Measurements from ENCODE around the gene CSNK1D. TPM values are rescaled to one million over a fixed set of nuclear protein-coding genes. Genes with fewer than 3 reads are reported as not detected.

The CSNK1D gene
- polyA plus RNA-seq, 4 donors: 111 to 148 (median 137) TPM

DNA sequence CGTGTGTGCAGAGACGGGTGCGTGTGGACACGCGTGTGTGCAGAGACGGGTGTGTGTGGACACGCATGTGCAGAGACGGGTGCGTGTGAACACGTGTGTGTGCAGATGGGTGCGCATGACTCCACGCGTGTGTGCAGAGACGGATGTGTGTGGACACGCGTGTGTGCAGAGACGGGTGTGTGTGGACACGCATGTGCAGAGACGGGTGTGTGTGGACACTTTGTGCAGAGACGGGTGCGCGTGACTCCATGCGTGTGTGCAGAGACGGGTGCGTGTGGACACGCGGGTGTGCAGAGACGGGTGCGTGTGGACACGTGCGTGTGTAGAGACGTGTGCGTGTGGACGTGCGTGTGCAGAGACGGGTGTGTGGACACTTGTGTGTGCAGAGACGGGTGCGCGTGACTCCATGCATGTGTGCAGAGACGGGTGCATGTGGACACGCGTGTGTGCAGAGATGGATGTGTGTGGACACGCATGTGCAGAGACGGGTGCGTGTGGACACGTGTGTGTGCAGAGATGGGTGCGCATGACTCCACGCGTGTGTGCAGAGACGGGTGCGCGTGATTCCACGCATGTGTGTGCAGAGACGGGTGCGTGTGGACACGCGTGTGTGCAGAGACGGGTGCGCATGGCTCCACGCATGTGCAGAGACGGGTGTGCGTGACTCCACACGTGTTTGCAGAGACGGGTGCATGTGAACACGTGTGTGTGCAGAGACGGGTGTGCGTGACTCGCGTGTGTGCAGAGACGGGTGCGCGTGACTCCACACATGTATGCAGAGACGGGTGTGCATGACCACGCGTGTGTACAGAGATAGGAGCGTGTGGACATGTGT is 45.5 kb upstream of the CSNK1D start:
- Histone ChIP-seq H3K27me3 (ENCODE audit: control insufficient read depth in 3 of 3, insufficient read depth in 3 of 3, low read length in 3 of 3) (peaks cover 0 to 3% (median 0%) of the 10 kb centered on the region in 3 donors), H3K9me3 (ENCODE audit: control insufficient read depth in 2 of 2, insufficient read depth in 1 of 2, low read depth in 1 of 2, low read length in 1 of 2) (peaks cover 0 to 3% of the 10 kb centered on the region in 2 donors), H3K36me3 (ENCODE audit: control insufficient read depth in 3 of 3, insufficient read depth in 2 of 3, low read depth in 1 of 3, low read length in 3 of 3) (peaks cover 0 to 7% (median 0%) of the 10 kb centered on the region in 3 donors), H3K4me1 (ENCODE audit: control insufficient read depth in 3 of 3, insufficient read depth in 2 of 3, low read depth in 1 of 3, low read length in 2 of 3) (peaks cover 0 to 33% (median 0%) of the 10 kb centered on the region in 3 donors), H3K4me3 (ENCODE audit: low read depth in 1 of 3, low read length in 3 of 3) (no peak overlapping the region), H3K27ac (ENCODE audit: low read depth in 1 of 3, low read length in 2 of 3) (no peak overlapping the region)
- FAIRE-seq: no peak
- no peak for DNase-seq
- WGBS, 3 donors: 96 to 97% (median 96%) methylated on average over 76 of the region's 76 CpGs

DNA sequence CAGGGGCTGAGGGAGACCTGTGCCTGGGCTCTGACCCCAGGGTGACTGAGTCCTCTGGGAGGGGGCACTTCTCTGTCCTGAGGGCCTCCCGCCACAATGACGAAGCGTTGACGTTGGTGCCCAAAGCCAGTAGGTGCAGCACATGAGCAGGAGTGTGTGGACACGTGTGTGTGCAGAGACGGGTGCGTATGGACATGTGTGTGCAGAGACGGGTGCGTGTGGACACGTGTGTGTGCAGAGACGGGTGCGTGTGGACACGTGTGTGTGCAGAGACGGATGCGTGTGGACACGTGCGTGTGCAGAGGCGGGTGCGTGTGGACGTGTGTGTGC is 44.6 kb upstream of the CSNK1D start:
- H3K27me3 ChIP-seq (ENCODE audit: control insufficient read depth in 3 of 3, insufficient read depth in 3 of 3, low read length in 3 of 3): peaks cover 0 to 3% (median 0%) of the 10 kb centered on the region in 3 donors
- H3K9me3 ChIP-seq (ENCODE audit: control insufficient read depth in 2 of 2, insufficient read depth in 1 of 2, low read depth in 1 of 2, low read length in 1 of 2): peaks cover 0 to 3% of the 10 kb centered on the region in 2 donors

DNA sequence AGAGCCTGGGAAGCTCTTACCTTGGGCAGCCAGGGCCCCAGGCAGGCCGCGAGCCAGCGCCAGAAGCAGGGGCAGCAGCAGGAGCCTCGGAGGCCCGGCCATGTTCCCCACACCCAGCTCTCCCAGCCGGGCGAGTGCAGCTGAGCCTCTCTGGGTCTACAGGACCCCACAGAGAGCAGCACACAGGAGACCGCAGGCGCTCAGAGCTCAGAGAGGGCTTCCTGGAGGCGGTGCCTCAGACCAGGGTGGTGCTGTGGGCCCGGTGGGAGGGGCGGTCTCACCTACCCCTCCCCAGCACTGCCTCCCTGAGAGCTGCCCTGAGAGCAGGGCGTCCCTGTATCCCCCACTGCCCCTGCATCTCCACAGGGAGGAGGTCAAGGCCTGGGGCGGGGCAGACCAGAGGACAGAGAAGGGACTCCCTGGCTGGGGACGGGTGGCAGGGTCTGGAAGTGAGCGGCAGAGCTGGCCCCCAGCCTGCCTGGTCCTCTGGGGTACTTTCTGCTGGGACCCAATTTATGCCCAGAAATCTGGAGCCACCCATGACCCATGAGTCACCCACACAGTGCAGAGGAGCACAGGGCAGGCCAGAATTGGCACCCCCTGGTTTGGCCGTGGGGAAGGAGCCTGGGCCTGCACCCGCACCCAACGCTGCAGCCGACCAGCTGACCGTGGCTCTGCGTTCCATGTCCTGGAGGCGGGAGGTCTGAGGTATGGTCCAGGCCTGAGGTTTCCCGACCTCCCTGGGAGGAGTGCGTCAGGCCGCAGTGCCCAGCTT is 44.1 kb upstream of the CSNK1D start, which contains the start of gene CD7:
CD7 (minus strand) TSS at position 215 of the 775 bp plus-strand sequence; CDS start at position 102, 113 bp downstream.
- Histone ChIP-seq H3K4me3 (ENCODE audit: low read depth in 1 of 3, low read length in 3 of 3) (peak within 1 kb of the TSS; percentile 1 to 51 (median 27)), H3K27me3 (ENCODE audit: control insufficient read depth in 3 of 3, insufficient read depth in 3 of 3, low read length in 3 of 3) (peaks cover 0 to 3% (median 0%) of the 10 kb centered on the region in 3 donors), H3K36me3 (ENCODE audit: control insufficient read depth in 3 of 3, insufficient read depth in 2 of 3, low read depth in 1 of 3, low read length in 3 of 3) (peaks cover 0 to 7% (median 0%) of the 10 kb centered on the region in 3 donors), H3K4me1 (ENCODE audit: control insufficient read depth in 3 of 3, insufficient read depth in 2 of 3, low read depth in 1 of 3, low read length in 2 of 3) (peaks cover 0 to 33% (median 0%) of the 10 kb centered on the region in 3 donors), H3K9me3 (ENCODE audit: control insufficient read depth in 2 of 2, insufficient read depth in 1 of 2, low read depth in 1 of 2, low read length in 1 of 2) (peaks cover 0 to 3% of the 10 kb centered on the region in 2 donors), H3K27ac (ENCODE audit: low read depth in 1 of 3, low read length in 2 of 3) (peak within 1 kb of the TSS in 2 of 3 donors; percentile 27 to 66)
- WGBS, 3 donors: 70 to 79% (median 75%) methylated on average over 25 to 26 of the region's 26 CpGs
- peak in 1 of 2 donors; percentile 51 for DNase-seq
- FAIRE-seq: no peak

More for the DNA sequence above, 44.6 kb upstream of the CSNK1D start:
- no peak overlapping the region for H3K4me3 ChIP-seq (ENCODE audit: low read depth in 1 of 3, low read length in 3 of 3)
- peaks cover 0 to 7% (median 0%) of the 10 kb centered on the region in 3 donors for H3K36me3 ChIP-seq (ENCODE audit: control insufficient read depth in 3 of 3, insufficient read depth in 2 of 3, low read depth in 1 of 3, low read length in 3 of 3)
- DNase-seq: no peak
- WGBS, 3 donors: 95 to 97% (median 96%) methylated on average over 18 to 20 of the region's 20 CpGs
- no peak overlapping the region for H3K27ac ChIP-seq (ENCODE audit: low read depth in 1 of 3, low read length in 2 of 3)
- H3K4me1 ChIP-seq (ENCODE audit: control insufficient read depth in 3 of 3, insufficient read depth in 2 of 3, low read depth in 1 of 3, low read length in 2 of 3): peaks cover 0 to 33% (median 0%) of the 10 kb centered on the region in 3 donors
- FAIRE-seq: no peak

DNA sequence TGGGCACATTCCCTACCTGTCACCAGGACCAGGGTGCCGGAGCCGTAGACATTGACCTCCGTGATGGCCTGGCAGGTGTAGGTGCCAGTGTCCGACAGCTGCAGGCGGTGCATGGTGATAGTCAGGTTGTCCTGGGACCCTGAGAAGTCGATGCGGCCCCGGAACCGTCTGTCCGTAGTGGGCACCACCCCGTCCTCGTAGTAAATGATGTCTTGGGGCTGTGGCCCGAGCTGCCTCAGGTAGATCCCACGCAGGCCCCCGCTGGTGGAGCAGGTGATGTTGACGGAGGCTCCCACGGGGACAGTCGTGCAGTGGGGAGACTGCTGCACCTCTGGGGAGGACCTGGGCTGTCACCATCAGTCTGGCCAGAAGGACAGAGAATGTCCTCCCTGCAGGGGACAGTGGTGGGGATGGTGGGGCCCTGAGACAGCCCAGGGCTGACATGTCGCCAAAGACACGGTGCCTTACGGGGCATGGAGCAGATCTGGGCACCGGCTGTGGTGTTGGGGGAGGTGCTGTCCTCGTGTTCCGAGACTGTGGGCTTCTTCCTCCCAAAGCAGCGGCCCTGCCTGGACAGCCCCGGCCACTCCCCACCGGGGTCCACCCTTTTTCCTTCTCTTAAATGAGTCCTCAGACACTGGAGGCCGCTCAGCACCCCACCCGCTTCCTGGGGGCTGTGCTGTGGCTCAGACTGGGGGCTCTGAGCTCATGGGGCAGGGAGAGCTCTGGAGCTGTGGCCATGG is 43.3 kb upstream of the CSNK1D start:
- peaks cover 0 to 3% (median 0%) of the 10 kb centered on the region in 3 donors for H3K27me3 ChIP-seq (ENCODE audit: control insufficient read depth in 3 of 3, insufficient read depth in 3 of 3, low read length in 3 of 3)
- peaks cover 0 to 3% of the 10 kb centered on the region in 2 donors for H3K9me3 ChIP-seq (ENCODE audit: control insufficient read depth in 2 of 2, insufficient read depth in 1 of 2, low read depth in 1 of 2, low read length in 1 of 2)
- H3K36me3 ChIP-seq (ENCODE audit: control insufficient read depth in 3 of 3, insufficient read depth in 2 of 3, low read depth in 1 of 3, low read length in 3 of 3): peaks cover 0 to 3% (median 0%) of the 10 kb centered on the region in 3 donors
- peak overlapping the region; percentile 1 to 51 (median 27) for H3K4me3 ChIP-seq (ENCODE audit: low read depth in 1 of 3, low read length in 3 of 3)
- no peak for FAIRE-seq
- WGBS, 3 donors: 59 to 70% (median 67%) methylated on average over 26 to 29 of the region's 29 CpGs
- peak overlapping the region in 2 of 3 donors; percentile 27 to 66 for H3K27ac ChIP-seq (ENCODE audit: low read depth in 1 of 3, low read length in 2 of 3)
- no peak for DNase-seq
- peaks cover 0 to 33% (median 0%) of the 10 kb centered on the region in 3 donors for H3K4me1 ChIP-seq (ENCODE audit: control insufficient read depth in 3 of 3, insufficient read depth in 2 of 3, low read depth in 1 of 3, low read length in 2 of 3)

DNA sequence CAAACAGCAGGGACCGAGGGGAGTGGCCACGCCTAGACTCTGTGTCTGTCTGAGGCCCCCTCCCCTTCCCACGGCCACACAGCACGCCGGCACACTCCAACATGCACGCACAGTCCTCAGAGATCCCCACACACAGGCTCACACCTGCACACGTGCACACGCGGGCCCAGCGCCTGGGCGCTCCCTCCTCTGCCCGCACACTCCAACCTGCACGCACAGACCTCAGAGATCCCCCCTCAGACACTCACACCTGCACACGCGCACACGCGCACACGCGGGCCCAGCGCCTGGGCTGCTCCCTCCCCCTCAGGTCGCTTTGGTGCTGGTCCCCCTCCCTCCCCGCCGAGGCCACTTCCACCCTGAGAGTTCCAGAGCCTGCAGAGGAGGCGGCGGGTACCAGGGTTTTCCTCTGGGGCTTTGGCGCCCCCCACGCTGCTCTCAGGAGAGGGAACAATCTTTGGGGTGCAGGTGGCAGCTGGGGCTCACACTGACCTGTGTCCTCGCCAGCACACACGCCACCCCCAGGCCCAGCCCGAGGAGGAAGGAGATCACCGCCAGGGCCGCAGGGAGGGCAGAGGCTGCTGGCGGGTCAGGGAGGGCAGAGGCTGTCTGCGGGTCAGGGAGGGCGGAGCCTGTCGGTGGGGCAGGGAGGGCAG is 42.3 kb upstream of the CSNK1D start:
- DNase-seq (peak in 1 of 2 donors; percentile 39), FAIRE-seq (no peak)
- Histone ChIP-seq H3K9me3 (ENCODE audit: control insufficient read depth in 2 of 2, insufficient read depth in 1 of 2, low read depth in 1 of 2, low read length in 1 of 2) (peaks cover 0 to 3% of the 10 kb centered on the region in 2 donors), H3K36me3 (ENCODE audit: control insufficient read depth in 3 of 3, insufficient read depth in 2 of 3, low read depth in 1 of 3, low read length in 3 of 3) (peaks cover 0 to 2% (median 0%) of the 10 kb centered on the region in 3 donors), H3K27me3 (ENCODE audit: control insufficient read depth in 3 of 3, insufficient read depth in 3 of 3, low read length in 3 of 3) (peaks cover 0 to 3% (median 0%) of the 10 kb centered on the region in 3 donors), H3K4me3 (ENCODE audit: low read depth in 1 of 3, low read length in 3 of 3) (peak overlapping the region in 2 of 3 donors; percentile 8 to 51), H3K27ac (ENCODE audit: low read depth in 1 of 3, low read length in 2 of 3) (peak overlapping the region in 2 of 3 donors; percentile 12 to 26), H3K4me1 (ENCODE audit: control insufficient read depth in 3 of 3, insufficient read depth in 2 of 3, low read depth in 1 of 3, low read length in 2 of 3) (peaks cover 0 to 32% (median 0%) of the 10 kb centered on the region in 3 donors)
- WGBS, 3 donors: 7 to 18% (median 13%) methylated on average over 32 to 36 of the region's 36 CpGs

DNA sequence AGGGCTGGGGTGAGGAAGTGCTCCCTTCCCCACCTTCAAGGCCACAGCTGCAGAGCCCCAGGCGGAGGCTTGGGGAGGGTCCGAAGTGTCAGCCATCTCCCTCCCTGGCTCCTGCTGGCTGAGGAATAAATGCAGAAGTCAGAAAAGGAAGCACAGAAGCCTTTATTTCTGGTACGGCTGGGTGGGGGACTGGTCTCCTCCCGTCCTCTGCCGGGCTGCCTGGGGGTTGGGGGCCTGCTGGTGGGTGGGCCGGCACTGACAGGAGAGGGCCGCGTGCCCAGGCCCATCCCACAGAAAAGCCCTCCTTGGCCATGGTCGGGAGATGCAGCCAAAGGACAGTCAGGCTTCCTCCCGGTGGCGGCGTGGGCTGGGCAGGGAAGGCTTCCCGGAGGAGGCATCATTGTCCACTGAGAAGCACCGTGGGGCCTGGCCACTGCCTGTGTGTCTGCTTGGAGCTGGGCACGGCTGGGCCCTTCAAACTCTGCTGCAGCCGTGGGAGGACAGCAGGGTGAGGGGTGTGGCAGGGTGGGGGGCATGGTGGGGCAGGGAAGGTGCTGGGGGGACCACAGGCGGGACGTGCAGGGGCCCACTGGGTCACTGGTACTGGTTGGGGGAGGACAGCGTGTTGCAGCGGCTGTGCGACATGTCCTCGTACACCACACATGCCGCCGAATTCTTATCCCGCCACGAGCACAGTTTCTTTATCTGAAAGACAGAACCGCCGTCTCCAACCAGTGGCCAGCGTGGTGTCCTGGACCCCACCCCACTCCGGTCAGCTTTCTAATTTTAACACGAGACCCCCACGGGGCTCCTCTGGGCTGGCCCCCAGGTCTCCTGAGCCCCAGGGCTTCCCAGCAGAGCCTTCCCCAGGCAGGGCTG is 41.5 kb upstream of the CSNK1D start:
- H3K9me3 ChIP-seq (ENCODE audit: control insufficient read depth in 2 of 2, insufficient read depth in 1 of 2, low read depth in 1 of 2, low read length in 1 of 2): peaks cover 0 to 3% of the 10 kb centered on the region in 2 donors
- peak overlapping the region in 1 of 3 donors; percentile 51 for H3K4me3 ChIP-seq (ENCODE audit: low read depth in 1 of 3, low read length in 3 of 3)
- no peak overlapping the region for H3K27ac ChIP-seq (ENCODE audit: low read depth in 1 of 3, low read length in 2 of 3)
- H3K36me3 ChIP-seq (ENCODE audit: control insufficient read depth in 3 of 3, insufficient read depth in 2 of 3, low read depth in 1 of 3, low read length in 3 of 3): peaks cover 0 to 3% (median 0%) of the 10 kb centered on the region in 3 donors
- H3K27me3 ChIP-seq (ENCODE audit: control insufficient read depth in 3 of 3, insufficient read depth in 3 of 3, low read length in 3 of 3): peaks cover 0 to 3% (median 0%) of the 10 kb centered on the region in 3 donors
- DNase-seq (no peak), FAIRE-seq (no peak)
- peaks cover 0 to 33% (median 4%) of the 10 kb centered on the region in 3 donors for H3K4me1 ChIP-seq (ENCODE audit: control insufficient read depth in 3 of 3, insufficient read depth in 2 of 3, low read depth in 1 of 3, low read length in 2 of 3)
- WGBS, 3 donors: 57 to 68% (median 64%) methylated on average over 27 to 32 of the region's 32 CpGs
